ENCODE data around the gene VAC14. TPM values are rescaled to one million over a fixed set of nuclear protein-coding genes. Genes with fewer than 3 reads are reported as not detected.
A peak's percentile ranks its signal among the peaks of the same experiment; 100 is the strongest.

The VAC14 gene
- total RNA-seq, 1 experiment from 2014 or later, result 65.5 TPM

GRCh38 chr16:70686376-70687101, 114.4 kb downstream of the VAC14 start:
- ChIA-PET CTCF (interaction anchor here (0.7 to 0.8 kb wide), 2 partner anchors 29 to 85 kb away, joined by 3 to 6 read pairs; no protein-coding TSS in a partner anchor), POLR2A (ENCODE audit: unreplicated experiment) (no interaction called here)
- peaks cover 39% of the 10 kb centered on the region for H3K79me2 ChIP-seq (ENCODE audit: low read length)
- H3K27ac ChIP-seq (ENCODE audit: low read length), result no peak overlapping the region
- no peaks in the 10 kb centered on the region for H3K9me2 ChIP-seq (replicated peaks; ENCODE audit: low read length)
- peak; percentile 9 for ATAC-seq
- H3K9me3 ChIP-seq (ENCODE audit: low read length), result no peaks in the 10 kb centered on the region
- no peak overlapping the region; the same call in 1 of the 2 replicates for H3K9ac ChIP-seq (ENCODE audit: low read length)
- no peaks in the 10 kb centered on the region for H3F3A ChIP-seq (ENCODE audit: low read length, unreplicated experiment)
- BruUV-seq (replicated peaks), result no TSS peak
- peak overlapping the region; percentile 72 for H3K4me2 ChIP-seq (ENCODE audit: low read length)
- no peaks in the 10 kb centered on the region for H4K20me1 ChIP-seq (ENCODE audit: low read length)
- intact Hi-C loops (cut with micrococcal nuclease), result loop anchor here (2.0 kb wide), 1 partner anchor 60 kb away; no protein-coding TSS in a partner anchor
- H3K4me3 ChIP-seq (ENCODE audit: low read length), result peak overlapping the region; percentile 50; the same call in 1 of the 2 replicates
- no peaks in the 10 kb centered on the region for H3K36me3 ChIP-seq (ENCODE audit: low read depth, low read length)
- H3K4me1 ChIP-seq (ENCODE audit: insufficient read depth, low read length), result peaks cover 18% of the 10 kb centered on the region
- no peak for TF ChIP-seq CTCF (conservative IDR thresholded peaks at IDR 0.05; ENCODE audit: low read depth, low read length)
- no peak for TF ChIP-seq EZH2phosphoT487 (IDR thresholded peaks at IDR 0.05; ENCODE audit: borderline replicate concordance, low read length)
- TF ChIP-seq EZH2 (IDR thresholded peaks at IDR 0.05; ENCODE audit: low read length, unreplicated experiment), result no peak
- no peak overlapping the region for H2AFZ ChIP-seq (ENCODE audit: low read length)
- H3K27me3 ChIP-seq (ENCODE audit: low read length), result no peaks in the 10 kb centered on the region
- DNase-seq, result no peak

- peak; percentile 67 for ATAC-seq
- Histone ChIP-seq H3K79me2 (ENCODE audit: low read length) (peaks cover 45% of the 10 kb centered on the region), H3K36me3 (ENCODE audit: low read depth, low read length) (no peaks in the 10 kb centered on the region), H3K4me1 (ENCODE audit: insufficient read depth, low read length) (peaks cover 18% of the 10 kb centered on the region), H3K9me2 (replicated peaks; ENCODE audit: low read length) (no peaks in the 10 kb centered on the region), H4K20me1 (ENCODE audit: low read length) (no peaks in the 10 kb centered on the region), H3K9ac (ENCODE audit: low read length) (peak within 1 kb of the TSS; percentile 71), H3K9me3 (ENCODE audit: low read length) (no peaks in the 10 kb centered on the region), H2AFZ (ENCODE audit: low read length) (no peak within 1 kb of the TSS), H3K4me3 (ENCODE audit: low read length) (peak within 1 kb of the TSS; percentile 94), H3F3A (ENCODE audit: low read length, unreplicated experiment) (no peaks in the 10 kb centered on the region), H3K4me2 (ENCODE audit: low read length) (peak within 1 kb of the TSS; percentile 92), H3K27ac (ENCODE audit: low read length) (no peak within 1 kb of the TSS), H3K27me3 (ENCODE audit: low read length) (no peaks in the 10 kb centered on the region)
- POLR2A ChIA-PET (ENCODE audit: unreplicated experiment), result no interaction called here
- no TSS peak for BruUV-seq (replicated peaks)
- TF ChIP-seq EZH2phosphoT487 (IDR thresholded peaks at IDR 0.05; ENCODE audit: borderline replicate concordance, low read length) (no peak), EZH2 (IDR thresholded peaks at IDR 0.05; ENCODE audit: low read length, unreplicated experiment) (no peak)
- intact Hi-C loops (cut with micrococcal nuclease), result loop anchor here (2.0 kb wide), 1 partner anchor 61 kb away; no protein-coding TSS in a partner anchor
- peak; percentile 78 for DNase-seq
- CTCF ChIA-PET, result no interaction called here
These were observed 115.0 kb downstream of the VAC14 start, which contains the start of gene MTSS2 for GRCh38 chr16:70685938-70686375. Gene MTSS2 (minus strand): TSS chr16:70686053. CDS start chr16:70685791, 262 bp downstream.

GRCh38 chr16:70685061-70685937, 115.7 kb downstream of the VAC14 start:
- H3K9me2 ChIP-seq (replicated peaks; ENCODE audit: low read length), result no peaks in the 10 kb centered on the region
- H3K27me3 ChIP-seq (ENCODE audit: low read length), result no peaks in the 10 kb centered on the region
- peak overlapping the region; percentile 71 for H3K9ac ChIP-seq (ENCODE audit: low read length)
- peaks cover 49% of the 10 kb centered on the region for H3K79me2 ChIP-seq (ENCODE audit: low read length)
- no peak overlapping the region for H3K27ac ChIP-seq (ENCODE audit: low read length)
- TF ChIP-seq EZH2 (IDR thresholded peaks at IDR 0.05; ENCODE audit: low read length, unreplicated experiment), result no peak
- TF ChIP-seq EZH2phosphoT487 (IDR thresholded peaks at IDR 0.05; ENCODE audit: borderline replicate concordance, low read length), result no peak
- TF ChIP-seq CTCF (conservative IDR thresholded peaks at IDR 0.05; ENCODE audit: low read depth, low read length), result no peak
- BruUV-seq (replicated peaks), result no TSS peak
- CTCF ChIA-PET, result no interaction called here
- H3K4me2 ChIP-seq (ENCODE audit: low read length), result peak overlapping the region; percentile 92
- no peaks in the 10 kb centered on the region for H3F3A ChIP-seq (ENCODE audit: low read length, unreplicated experiment)
- no peaks in the 10 kb centered on the region for H4K20me1 ChIP-seq (ENCODE audit: low read length)
- no peaks in the 10 kb centered on the region for H3K9me3 ChIP-seq (ENCODE audit: low read length)
- no peaks in the 10 kb centered on the region; the same call in 1 of the 2 replicates for H3K36me3 ChIP-seq (ENCODE audit: low read depth, low read length)
- intact Hi-C loops (cut with micrococcal nuclease), result no loop called here
- ATAC-seq, result peak; percentile 54
- POLR2A ChIA-PET (ENCODE audit: unreplicated experiment), result no interaction called here
- peaks cover 18% of the 10 kb centered on the region for H3K4me1 ChIP-seq (ENCODE audit: insufficient read depth, low read length)
- H2AFZ ChIP-seq (ENCODE audit: low read length), result no peak overlapping the region
- H3K4me3 ChIP-seq (ENCODE audit: low read length), result peak overlapping the region; percentile 94
- no peak for DNase-seq
